Measurements from ENCODE around the gene CPA3. TPM values are rescaled to one million over a fixed set of nuclear protein-coding genes. Genes with fewer than 3 reads are reported as not detected.

The CPA3 gene
- total RNA-seq, 2 donors from 2014 or later = 2.9 TPM; not detected in 1

DNA sequence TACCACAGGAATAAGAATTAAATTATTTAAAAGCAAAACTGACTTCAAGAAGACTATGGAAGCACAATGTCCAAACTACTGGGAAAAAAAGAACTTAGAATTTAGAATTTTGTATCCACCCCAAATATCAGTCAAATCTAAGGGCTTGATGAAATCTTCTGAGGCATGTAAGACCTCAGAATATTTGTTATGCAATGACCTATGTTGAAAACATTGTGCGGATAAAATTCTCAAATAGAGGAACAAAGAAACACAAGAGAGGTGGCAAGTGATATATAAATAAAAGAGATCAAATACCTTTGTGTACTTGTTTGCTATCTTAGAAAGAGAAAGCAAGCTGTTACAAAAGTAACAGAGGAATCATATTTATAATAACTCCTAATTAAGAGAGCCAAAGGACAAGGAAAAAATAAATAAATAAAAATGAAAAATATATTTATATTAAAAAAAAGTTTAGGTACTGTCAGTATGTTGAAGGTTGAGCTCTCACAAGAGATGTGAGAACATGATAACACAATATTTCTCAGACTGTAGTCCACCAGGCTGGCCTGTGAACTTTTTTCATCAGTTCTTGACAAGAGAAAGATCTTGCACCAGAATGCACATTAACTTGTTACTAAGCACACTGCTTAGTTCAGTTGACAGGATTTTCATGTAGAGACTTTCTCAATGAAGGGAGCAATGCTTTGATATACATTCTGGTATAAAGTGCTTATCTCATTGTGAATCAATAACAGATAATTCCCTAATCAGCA is 50.0 kb downstream of the CPA3 start:
- H3K4me3 Mint-ChIP-seq = no peak overlapping the region
- H3K9me3 Mint-ChIP-seq = no peaks in the 10 kb centered on the region
- H3K36me3 Mint-ChIP-seq = no peaks in the 10 kb centered on the region
- ATAC-seq = no peak
- peaks cover 14 to 20% of the 10 kb centered on the region in 2 donors for H3K27me3 Mint-ChIP-seq
- peak overlapping the region in 1 of 2 donors; percentile 34 for H3K27ac Mint-ChIP-seq
- DNase-seq (ENCODE audit: low spot score) = no peak
- no peaks in the 10 kb centered on the region for H3K4me1 Mint-ChIP-seq (ENCODE audit: low read depth in 2 of 2)

DNA sequence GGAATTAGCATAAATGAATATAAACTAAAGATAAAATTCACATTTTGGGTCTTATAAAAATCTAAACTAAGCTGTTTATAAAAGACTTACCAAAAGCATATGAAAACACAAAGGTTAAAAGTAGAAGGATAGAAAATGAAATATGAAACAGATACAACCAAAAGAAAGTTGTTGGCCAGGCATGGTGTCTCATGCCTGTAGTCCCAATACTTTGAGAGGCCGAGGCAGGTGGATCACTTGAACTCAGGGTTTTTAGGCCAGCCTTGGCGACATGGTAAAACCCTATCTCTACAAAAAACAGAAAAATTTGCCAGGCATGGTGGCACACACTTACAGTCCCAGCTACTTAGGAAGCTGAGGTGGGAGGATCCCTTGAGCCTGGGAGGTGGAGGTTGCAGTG is 51.0 kb downstream of the CPA3 start:
- Mint-ChIP-seq H3K4me1 (ENCODE audit: low read depth in 2 of 2) (no peaks in the 10 kb centered on the region), H3K4me3 (no peak overlapping the region), H3K27me3 (peaks cover 12 to 20% of the 10 kb centered on the region in 2 donors), H3K9me3 (no peaks in the 10 kb centered on the region), H3K36me3 (no peaks in the 10 kb centered on the region), H3K27ac (no peak overlapping the region)
- no peak for ATAC-seq
- no peak for DNase-seq (ENCODE audit: low spot score)

DNA sequence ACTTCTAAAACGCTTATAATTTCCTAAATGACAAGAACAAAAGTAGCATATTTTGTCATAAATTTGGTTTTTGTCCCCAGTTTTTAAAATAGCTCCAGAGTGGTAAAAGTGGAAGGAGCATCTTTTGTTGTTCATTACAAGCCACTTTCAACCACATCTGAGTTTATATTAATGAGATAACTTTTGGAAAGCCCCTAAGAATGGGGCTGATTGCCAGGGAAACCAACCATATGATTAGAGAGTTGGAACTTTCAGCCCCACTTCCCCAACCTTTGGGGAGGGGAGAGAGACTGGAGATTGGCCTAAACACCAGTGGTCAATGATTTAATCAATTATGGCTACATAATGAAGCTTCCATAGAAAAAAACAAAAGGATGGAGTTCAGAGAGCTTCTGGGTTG is 57.4 kb downstream of the CPA3 start:
- DNase-seq (ENCODE audit: low spot score) (no peak), ATAC-seq (no peak)
- no peak overlapping the region for H3K27ac Mint-ChIP-seq
- no peak overlapping the region for H3K4me3 Mint-ChIP-seq
- peaks cover 13 to 38% of the 10 kb centered on the region in 2 donors for H3K27me3 Mint-ChIP-seq
- H3K36me3 Mint-ChIP-seq = no peaks in the 10 kb centered on the region
- H3K4me1 Mint-ChIP-seq (ENCODE audit: low read depth in 2 of 2) = no peaks in the 10 kb centered on the region
- no peaks in the 10 kb centered on the region for H3K9me3 Mint-ChIP-seq

DNA sequence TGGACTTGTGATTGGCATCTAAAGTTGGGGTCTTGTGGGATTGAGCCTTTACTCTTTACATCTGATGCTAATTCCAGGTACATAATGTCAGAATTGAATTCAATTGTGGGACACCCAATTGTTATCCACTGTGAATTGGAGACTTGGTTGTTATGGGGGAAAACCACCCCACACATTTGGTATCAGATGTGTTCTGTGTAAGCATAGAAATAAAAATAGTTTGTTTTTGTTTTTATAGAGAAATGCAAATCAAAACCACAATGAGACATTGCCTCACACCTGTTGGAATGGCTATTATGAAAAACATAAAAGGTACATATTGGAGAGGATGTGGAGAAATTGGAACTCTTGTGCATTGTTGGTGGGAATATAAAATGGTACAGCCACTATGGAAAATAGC is 58.5 kb downstream of the CPA3 start:
- peaks cover 13 to 38% of the 10 kb centered on the region in 2 donors for H3K27me3 Mint-ChIP-seq
- H3K4me3 Mint-ChIP-seq = no peak overlapping the region
- ATAC-seq = no peak
- H3K9me3 Mint-ChIP-seq = no peaks in the 10 kb centered on the region
- no peaks in the 10 kb centered on the region for H3K4me1 Mint-ChIP-seq (ENCODE audit: low read depth in 2 of 2)
- DNase-seq (ENCODE audit: low spot score) = no peak
- no peak overlapping the region for H3K27ac Mint-ChIP-seq
- H3K36me3 Mint-ChIP-seq = no peaks in the 10 kb centered on the region

DNA sequence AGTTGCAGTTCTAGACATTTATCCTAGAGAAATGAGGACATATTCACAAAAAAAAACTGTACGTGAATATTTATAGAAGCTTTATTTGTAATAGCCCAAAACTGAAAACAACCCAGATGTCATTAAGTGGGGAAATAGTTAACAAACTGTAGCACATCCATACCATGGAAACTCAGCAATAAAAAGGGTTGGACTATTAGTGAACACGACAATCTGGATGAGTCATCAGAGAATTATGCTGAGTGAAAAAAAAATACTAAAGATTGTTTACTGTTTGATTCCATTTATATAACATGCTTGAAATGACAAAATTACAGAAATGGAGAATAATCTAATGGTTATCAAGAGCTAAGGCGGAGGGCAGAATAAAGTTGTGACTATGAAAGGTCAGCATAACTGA is 59.5 kb downstream of the CPA3 start:
- Mint-ChIP-seq H3K4me1 (ENCODE audit: low read depth in 2 of 2) (no peaks in the 10 kb centered on the region), H3K27ac (no peak overlapping the region), H3K9me3 (no peaks in the 10 kb centered on the region), H3K27me3 (peaks cover 14 to 44% of the 10 kb centered on the region in 2 donors), H3K4me3 (no peak overlapping the region), H3K36me3 (no peaks in the 10 kb centered on the region)
- DNase-seq (ENCODE audit: low spot score) (no peak), ATAC-seq (no peak)

DNA sequence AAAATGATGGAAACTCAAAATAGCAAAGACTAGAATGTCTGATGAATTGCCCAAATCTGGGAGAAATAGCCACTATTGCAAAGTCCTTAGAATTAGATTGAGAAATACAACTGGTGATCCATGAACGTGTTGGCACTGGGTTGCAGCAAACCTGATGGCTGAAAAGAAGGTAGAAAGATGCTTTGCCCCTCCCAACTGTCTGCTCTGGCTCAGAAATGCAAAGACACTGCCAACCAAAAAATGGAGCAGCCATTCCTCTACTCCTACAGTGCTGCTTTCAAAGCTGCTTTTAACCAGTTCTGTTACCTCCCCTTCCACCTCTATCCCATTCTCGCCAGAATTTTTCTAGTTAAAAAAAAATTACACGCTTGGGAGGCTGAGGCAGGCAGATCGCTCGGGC is 60.7 kb downstream of the CPA3 start:
- H3K9me3 Mint-ChIP-seq = no peaks in the 10 kb centered on the region
- no peak overlapping the region for H3K4me3 Mint-ChIP-seq
- H3K36me3 Mint-ChIP-seq = no peaks in the 10 kb centered on the region
- DNase-seq (ENCODE audit: low spot score) = no peak
- H3K27ac Mint-ChIP-seq = no peak overlapping the region
- no peak for ATAC-seq
- no peaks in the 10 kb centered on the region for H3K4me1 Mint-ChIP-seq (ENCODE audit: low read depth in 2 of 2)
- H3K27me3 Mint-ChIP-seq = peaks cover 11 to 40% of the 10 kb centered on the region in 2 donors

DNA sequence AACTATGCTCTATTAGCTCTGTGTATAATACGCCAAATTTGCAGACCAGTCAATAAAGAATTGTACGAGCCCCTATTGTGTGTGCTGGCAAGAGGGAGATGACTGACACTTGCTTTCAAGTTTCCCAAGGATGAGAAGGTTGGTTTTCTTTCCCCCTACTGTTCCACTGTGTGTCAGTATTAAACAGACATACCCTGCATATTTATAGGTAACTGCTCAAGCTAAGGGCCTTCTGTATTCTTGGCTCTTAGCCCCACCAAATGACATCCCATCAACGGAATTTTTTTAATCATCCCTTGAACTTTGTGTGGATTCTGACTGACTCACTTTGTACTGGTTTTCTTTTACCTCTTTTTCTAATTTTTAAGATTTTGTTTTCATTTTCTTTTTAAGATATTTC is 65.7 kb downstream of the CPA3 start:
- ATAC-seq = no peak
- no peak overlapping the region for H3K27ac Mint-ChIP-seq
- no peaks in the 10 kb centered on the region for H3K9me3 Mint-ChIP-seq
- H3K4me1 Mint-ChIP-seq (ENCODE audit: low read depth in 2 of 2) = no peaks in the 10 kb centered on the region
- peaks cover 20 to 48% of the 10 kb centered on the region in 2 donors for H3K27me3 Mint-ChIP-seq
- no peaks in the 10 kb centered on the region for H3K36me3 Mint-ChIP-seq
- DNase-seq (ENCODE audit: low spot score) = no peak
- H3K4me3 Mint-ChIP-seq = no peak overlapping the region

DNA sequence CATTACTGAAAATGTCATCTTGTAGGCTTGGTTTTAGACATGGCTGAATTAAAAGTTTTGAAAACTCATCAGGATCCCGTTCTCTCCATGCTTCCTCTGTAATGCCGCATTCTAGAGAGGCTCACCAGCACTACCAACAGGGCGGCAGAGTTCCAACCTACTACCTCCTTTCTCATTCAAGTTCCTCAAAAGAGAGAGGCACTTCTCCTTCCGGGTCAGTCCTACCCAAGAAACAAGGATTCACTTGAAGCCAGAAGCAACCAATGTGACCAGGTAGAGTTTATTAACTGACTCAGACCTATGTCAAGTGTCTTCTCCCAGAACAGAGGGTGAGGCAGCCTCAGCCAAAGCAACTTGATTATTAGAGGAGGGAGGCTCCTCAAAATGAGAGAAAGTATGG is 66.5 kb downstream of the CPA3 start:
- DNase-seq (ENCODE audit: low spot score) = no peak
- Mint-ChIP-seq H3K27ac (no peak overlapping the region), H3K9me3 (no peaks in the 10 kb centered on the region), H3K4me3 (no peak overlapping the region), H3K4me1 (ENCODE audit: low read depth in 2 of 2) (no peaks in the 10 kb centered on the region), H3K36me3 (no peaks in the 10 kb centered on the region), H3K27me3 (peaks cover 26 to 51% of the 10 kb centered on the region in 2 donors)
- ATAC-seq = no peak

DNA sequence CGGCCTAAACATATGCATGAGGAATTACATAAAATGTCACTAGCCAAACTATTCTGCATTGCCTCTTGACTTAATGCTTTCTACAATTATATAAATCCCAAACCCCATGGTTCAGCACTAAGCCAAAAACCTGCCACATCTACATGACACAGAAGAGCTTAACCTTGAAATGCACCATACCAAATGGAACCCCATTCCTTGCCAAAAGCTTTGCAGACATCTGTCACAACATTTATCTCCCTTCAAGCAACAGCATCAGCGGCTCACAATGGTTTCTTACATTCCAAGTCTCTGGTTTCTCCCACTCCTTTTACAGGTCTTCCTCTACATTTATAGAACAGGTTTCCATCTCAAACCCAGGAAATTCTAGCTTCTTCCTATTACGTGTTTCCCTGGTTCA is 67.9 kb downstream of the CPA3 start:
- Mint-ChIP-seq H3K4me3 (no peak overlapping the region), H3K27ac (no peak overlapping the region), H3K36me3 (no peaks in the 10 kb centered on the region), H3K9me3 (no peaks in the 10 kb centered on the region), H3K27me3 (peaks cover 29 to 62% of the 10 kb centered on the region in 2 donors), H3K4me1 (ENCODE audit: low read depth in 2 of 2) (no peaks in the 10 kb centered on the region)
- ATAC-seq = no peak
- no peak for DNase-seq (ENCODE audit: low spot score)

DNA sequence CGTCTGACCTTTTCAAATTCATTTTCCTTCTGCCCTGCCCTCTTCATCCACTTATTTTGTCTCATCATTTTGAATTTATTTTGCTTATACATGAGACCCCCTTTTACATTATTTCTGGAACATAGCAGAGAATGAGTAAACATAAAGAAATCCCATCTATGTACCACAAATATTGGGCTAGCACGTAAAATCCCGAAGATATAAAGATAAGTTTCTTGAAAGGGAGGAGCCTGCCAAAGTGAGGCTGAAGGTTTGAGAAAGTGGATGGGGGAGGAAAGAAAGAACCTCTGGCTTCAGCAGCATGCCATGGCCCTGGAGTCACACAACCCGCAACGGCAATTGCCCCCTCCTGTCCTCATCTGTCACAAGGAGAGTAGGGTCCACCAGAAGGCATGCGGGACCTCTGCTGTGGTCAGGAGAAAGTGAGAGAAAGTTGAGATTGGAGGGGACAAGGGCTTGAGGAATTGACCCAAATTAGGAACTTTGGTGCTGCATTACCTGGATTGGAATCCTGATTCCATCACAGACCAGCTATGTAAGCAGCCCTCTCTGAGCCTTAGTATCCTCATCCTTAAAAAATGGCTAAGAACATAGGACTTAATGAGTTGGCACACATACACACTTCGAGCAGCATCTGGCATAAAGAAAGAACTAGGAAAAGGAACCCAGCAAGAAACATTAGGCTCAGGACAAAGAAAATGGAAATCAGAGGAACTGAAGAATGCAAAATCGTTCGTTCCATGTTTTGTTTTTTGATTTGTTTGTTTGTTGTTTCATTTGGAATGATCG is 72.6 kb downstream of the CPA3 start:
- Mint-ChIP-seq H3K27me3 (peaks cover 24 to 45% of the 10 kb centered on the region in 2 donors), H3K9me3 (no peaks in the 10 kb centered on the region), H3K4me3 (no peak overlapping the region), H3K36me3 (no peaks in the 10 kb centered on the region), H3K27ac (no peak overlapping the region), H3K4me1 (ENCODE audit: low read depth in 2 of 2) (no peaks in the 10 kb centered on the region)
- no peak for DNase-seq (ENCODE audit: low spot score)
- no peak for ATAC-seq

DNA sequence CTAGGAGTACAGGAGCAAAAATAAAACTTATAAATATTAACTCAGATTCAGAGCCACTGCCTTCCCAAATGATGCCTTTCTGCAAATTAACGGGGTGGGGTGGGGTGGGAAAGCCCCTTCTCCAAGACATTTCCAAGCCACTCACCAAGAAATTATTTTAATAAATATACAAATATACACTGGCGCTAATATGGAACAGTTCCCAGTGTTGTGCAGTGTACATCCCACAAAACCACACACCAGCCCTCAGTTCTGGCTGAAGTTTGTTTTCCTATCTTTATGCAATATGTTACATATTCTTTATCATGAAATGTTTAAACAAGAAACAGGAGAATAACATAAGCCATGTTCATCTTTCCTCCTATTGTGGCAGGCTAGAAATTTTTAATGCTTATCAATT is 73.2 kb downstream of the CPA3 start:
- Mint-ChIP-seq H3K27ac (no peak overlapping the region), H3K27me3 (peaks cover 19 to 39% of the 10 kb centered on the region in 2 donors)
- ATAC-seq = no peak

DNA sequence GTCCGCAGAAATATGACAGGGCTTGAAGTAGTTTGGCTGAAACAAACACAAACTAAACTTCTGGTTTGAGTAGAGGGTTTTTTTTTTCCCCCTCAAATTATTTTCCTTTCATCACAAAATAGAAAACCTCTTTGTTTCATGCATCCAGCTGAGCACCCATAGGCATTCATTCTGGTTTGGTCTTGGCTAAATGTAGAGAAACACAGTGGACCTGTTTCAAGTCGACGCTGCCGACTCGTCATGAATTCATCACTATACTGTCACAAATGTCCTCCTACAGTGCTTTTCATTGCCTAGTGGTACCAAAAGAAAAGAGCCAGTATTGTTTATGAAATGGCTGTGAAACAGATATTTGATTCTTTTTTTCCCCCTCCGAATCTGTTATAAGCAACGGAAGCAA is 73.8 kb downstream of the CPA3 start:
- no peak overlapping the region for H3K4me3 Mint-ChIP-seq

More for the DNA sequence above, 73.2 kb downstream of the CPA3 start:
- Mint-ChIP-seq H3K9me3 (no peaks in the 10 kb centered on the region), H3K4me1 (ENCODE audit: low read depth in 2 of 2) (peaks cover 0 to 2% of the 10 kb centered on the region in 2 donors), H3K36me3 (no peaks in the 10 kb centered on the region), H3K4me3 (no peak overlapping the region)
- DNase-seq (ENCODE audit: low spot score) = no peak

DNA sequence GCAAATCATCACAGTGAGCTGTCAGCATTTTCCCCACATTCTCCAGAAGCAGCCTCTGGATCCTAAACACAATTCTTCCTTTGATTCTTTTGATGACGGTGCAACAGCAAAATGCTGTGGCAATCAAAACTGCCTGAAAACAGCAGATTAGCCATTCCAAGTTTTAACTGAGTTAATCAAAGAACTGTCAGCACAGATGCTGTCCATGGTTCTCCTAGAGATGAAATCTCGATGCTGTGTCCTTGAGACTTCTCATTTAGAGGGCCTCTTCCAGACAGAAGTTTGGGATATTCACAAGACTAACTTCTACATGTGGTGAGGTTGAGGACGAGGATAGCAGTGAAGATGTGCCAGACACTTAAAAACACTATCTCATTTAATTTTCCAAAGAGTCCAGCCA is 75.9 kb downstream of the CPA3 start:
- Mint-ChIP-seq H3K36me3 (no peaks in the 10 kb centered on the region), H3K9me3 (no peaks in the 10 kb centered on the region), H3K27ac (no peak overlapping the region), H3K27me3 (peaks cover 14 to 25% of the 10 kb centered on the region in 2 donors), H3K4me1 (ENCODE audit: low read depth in 2 of 2) (peaks cover 0 to 8% of the 10 kb centered on the region in 2 donors), H3K4me3 (no peak overlapping the region)
- DNase-seq (ENCODE audit: low spot score) (no peak), ATAC-seq (no peak)

More for the DNA sequence above, 73.8 kb downstream of the CPA3 start:
- ATAC-seq (no peak), DNase-seq (ENCODE audit: low spot score) (no peak)
- Mint-ChIP-seq H3K9me3 (no peaks in the 10 kb centered on the region), H3K4me1 (ENCODE audit: low read depth in 2 of 2) (peaks cover 0 to 8% of the 10 kb centered on the region in 2 donors), H3K27me3 (peaks cover 19 to 33% of the 10 kb centered on the region in 2 donors), H3K27ac (no peak overlapping the region), H3K36me3 (no peaks in the 10 kb centered on the region)

DNA sequence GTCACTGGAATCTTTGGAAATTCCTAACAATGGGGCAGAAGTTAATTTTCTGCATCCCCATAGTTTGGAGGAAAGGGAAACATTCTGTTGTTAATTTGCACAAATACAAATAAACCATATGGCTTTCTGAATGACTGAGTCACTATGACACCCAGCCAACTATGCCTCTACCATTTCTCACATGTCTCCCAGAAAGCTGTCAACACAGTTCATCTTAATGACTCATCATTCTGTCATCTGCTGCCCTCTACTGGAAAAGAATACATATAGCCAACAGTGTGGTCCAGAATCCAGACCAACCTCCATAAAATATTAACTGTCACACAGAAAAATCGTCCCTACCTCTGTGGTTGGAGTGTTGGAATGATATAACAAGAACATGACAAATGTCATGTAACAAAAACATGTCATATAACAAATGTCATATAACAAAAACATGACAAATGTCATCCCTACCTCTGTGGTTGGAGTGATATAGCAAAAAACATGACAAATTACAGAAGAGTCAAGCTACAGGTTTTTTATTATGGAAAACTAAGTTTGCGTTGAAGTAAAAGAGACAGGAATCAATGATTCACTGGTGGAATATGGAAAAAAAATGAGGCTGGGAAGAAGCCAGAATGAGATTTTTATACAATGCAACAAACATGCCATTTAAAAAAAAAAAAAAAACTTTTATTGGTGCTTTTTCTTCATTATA is 78.6 kb downstream of the CPA3 start:
- Mint-ChIP-seq H3K27ac (peak overlapping the region in 1 of 2 donors; percentile 1), H3K4me1 (ENCODE audit: low read depth in 2 of 2) (peaks cover 0 to 8% of the 10 kb centered on the region in 2 donors), H3K9me3 (no peaks in the 10 kb centered on the region), H3K36me3 (no peaks in the 10 kb centered on the region), H3K27me3 (peaks cover 3 to 5% of the 10 kb centered on the region in 2 donors), H3K4me3 (no peak overlapping the region)
- ATAC-seq (peak; percentile 90 to 91), DNase-seq (ENCODE audit: low spot score) (no peak)

Measured in natural killer cell treated with Interleukin-12 subunit alpha and Interleukin-12 subunit beta and Interleukin-15 and Interleukin-18, amount 100 ng/mL, for 72 hours (primary cell).